Peyer's patch (tissue), 4 donors: ENCODE measurements around the gene KLHL29.

Source experiments
- CTCF ChIP-seq, 6 experiments: fragments of 450-650 bp in 4 of 6; fragments of 200-600 bp in 2 of 6; sonication (generic) in 1 of 6; IDR thresholded peaks; one replicate each; pipeline ENCODE4 v1.5.1; 2017 to 2019; ENCODE audit warnings: antibody characterized with exemption in 6 of 6, mild to moderate bottlenecking in 3 of 6, moderate library complexity in 1 of 6
- POLR2A ChIP-seq, 2 donors: fragments of 450-650 bp; IDR thresholded peaks; one replicate each; pipeline ENCODE4 v1.5.1; 2017; ENCODE audit warnings: antibody characterized with exemption in 2 of 2, mild to moderate bottlenecking in 2 of 2, moderate library complexity in 2 of 2

DNA sequence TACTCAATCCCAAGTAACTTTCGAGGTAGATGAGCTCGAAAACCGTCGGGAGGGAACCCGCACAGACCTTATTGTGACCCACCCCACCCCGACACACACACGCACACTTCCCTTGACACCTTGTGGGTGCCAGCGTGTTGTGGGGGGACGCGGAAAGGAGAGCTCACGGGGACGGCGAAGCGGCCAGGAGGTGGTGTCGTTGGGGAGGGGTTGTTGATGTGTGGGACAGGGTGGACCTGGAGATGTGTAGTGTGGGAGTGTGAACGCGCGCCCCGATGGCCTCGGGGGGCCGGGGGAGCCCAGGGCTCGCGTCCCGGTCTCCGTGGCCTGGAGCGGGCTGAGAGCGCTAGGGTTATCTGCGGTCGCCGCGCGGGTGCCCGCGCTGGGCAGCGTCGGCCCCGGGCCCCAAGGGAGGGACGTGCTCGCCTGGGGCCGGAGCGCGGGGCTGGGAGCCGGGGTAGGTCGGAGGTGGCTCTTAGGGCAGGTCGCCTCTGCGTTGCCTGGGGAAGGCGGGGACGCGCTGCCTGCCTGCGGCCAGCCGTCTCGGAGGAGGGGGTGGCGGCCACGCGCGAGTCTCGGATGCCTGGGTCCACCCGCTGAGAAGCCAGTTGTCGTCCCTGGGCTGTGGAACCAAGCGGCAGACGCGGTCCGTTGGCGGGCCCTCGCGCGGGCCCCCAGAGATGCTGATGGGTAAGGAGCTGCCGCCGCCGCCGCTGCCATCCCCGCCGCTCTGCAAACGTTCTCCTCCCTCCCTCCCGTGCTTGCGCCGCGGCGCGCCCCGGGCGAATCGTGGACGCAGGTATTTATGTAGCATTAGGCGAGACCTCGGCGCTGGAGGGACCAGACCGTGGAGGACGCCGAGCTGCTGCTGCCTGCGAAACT, 1.6 kb downstream of the KLHL29 start:
- TF ChIP-seq CTCF (IDR thresholded peaks at IDR 0.05) (no peak), POLR2A (IDR thresholded peaks at IDR 0.05) (no peak)
